NCI-H526 (cell line): ENCODE data around the gene SDF2L1.
"Not testable (repeated sequence)": the region's sequence is repeated elsewhere in the genome, so short reads cannot be mapped to it uniquely, and the experiment has no call there.

Experiments used
- DNase-seq, 2 experiments: peaks; one replicate each; lab custom pipeline; 2025; lab: John Stamatoyannopoulos, UW

The SDF2L1 gene

GRCh38 chr22:21636629-21637218 is 5.4 kb upstream of the SDF2L1 start:
- DNase-seq = no peak

- DNase-seq = not testable (repeated sequence)
Measured at GRCh38 chr22:21637450-21637849, 4.7 kb upstream of the SDF2L1 start.

- no peak for DNase-seq
Measured at GRCh38 chr22:21639359-21639758, 2.7 kb upstream of the SDF2L1 start.

- no peak for DNase-seq
Measured at GRCh38 chr22:21640810-21641209, 1.3 kb upstream of the SDF2L1 start.

GRCh38 chr22:21641417-21641788 is 699 bp upstream of the SDF2L1 start:
- peak in 1 of 2 experiments; percentile 42 for DNase-seq

GRCh38 chr22:21642584-21643448 is 714 bp downstream of the SDF2L1 start:
- DNase-seq = peak; percentile 45 to 85

GRCh38 chr22:21643533-21644357 is 1.6 kb downstream of the SDF2L1 start:
- DNase-seq = peak in 1 of 2 experiments; percentile 18

- DNase-seq = not testable (repeated sequence)
Measured at GRCh38 chr22:21645513-21645912, 3.4 kb downstream of the SDF2L1 start.

- peak; percentile 11 to 73 for DNase-seq
Measured at GRCh38 chr22:21646608-21647590, 4.8 kb downstream of the SDF2L1 start.

- DNase-seq = no peak
Measured at GRCh38 chr22:21650280-21650679, 8.2 kb downstream of the SDF2L1 start.

GRCh38 chr22:21650823-21651520 is 8.9 kb downstream of the SDF2L1 start:
- DNase-seq = peak in 1 of 2 experiments; percentile 17

- no peak for DNase-seq
Measured at GRCh38 chr22:21651521-21652009, 9.5 kb downstream of the SDF2L1 start.

GRCh38 chr22:21652010-21652546 is 10.0 kb downstream of the SDF2L1 start:
- peak; percentile 60 to 91 for DNase-seq

- DNase-seq = no peak
Measured at GRCh38 chr22:21652547-21653545, 10.7 kb downstream of the SDF2L1 start.

GRCh38 chr22:21657020-21657359 is 14.9 kb downstream of the SDF2L1 start:
- DNase-seq = no peak

- peak; percentile 51 to 89 for DNase-seq
Measured at GRCh38 chr22:21657360-21658032, 15.4 kb downstream of the SDF2L1 start.

GRCh38 chr22:21659864-21660525 is 17.9 kb downstream of the SDF2L1 start:
- DNase-seq = no peak

- DNase-seq = no peak
Measured at GRCh38 chr22:21660904-21661303, 18.8 kb downstream of the SDF2L1 start.
